ENCODE data around the gene SMIM1. TPM values are rescaled to one million over a fixed set of nuclear protein-coding genes. Genes with fewer than 3 reads are reported as not detected.

SMIM1 gene
- total and polyA plus RNA-seq, 9 of the 15 experiments (the other 6 are each of a cell fraction or from before 2014, with no cell fraction given), result 2.3 to 125 (median 24.3) TPM

- TF ChIP-seq MAZ (CRISPR knock-in tag; conservative IDR thresholded peaks at IDR 0.05 in 1 of 2, IDR thresholded peaks at IDR 0.05 in 1 of 2) (0 out of 4 replicates have a peak, but pooled peaks of 1 of the 2 experiments have one; percentile 18), CSDE1 (IDR thresholded peaks at IDR 0.05) (no peak), YBX1 (IDR thresholded peaks at IDR 0.05) (no peak), ZBTB7A (IDR thresholded peaks at IDR 0.05; ENCODE audit: borderline replicate concordance, control insufficient read depth, low read depth, low read length) (no peak), PRDM10 (IDR thresholded peaks at IDR 0.05; ENCODE audit: partially characterized antibody) (peak; percentile 67), CXXC5 (CRISPR knock-in tag; IDR thresholded peaks at IDR 0.05) (peak; percentile 19), KLF16 (IDR thresholded peaks at IDR 0.05) (no peak), ZNF384 (IDR thresholded peaks at IDR 0.05; ENCODE audit: low read depth, low read length) (peak; percentile 63), CHD2 (IDR thresholded peaks at IDR 0.05; ENCODE audit: low read depth, low read length) (peak; percentile 65), SMARCA4 (IDR thresholded peaks at IDR 0.05) (peak; percentile 39; the same call in 1 of the 2 replicates), SNRNP70 (optimal IDR thresholded peaks at IDR 0.05; ENCODE audit: low read depth, low read length) (no peak), PATZ1 (CRISPR knock-in tag; IDR thresholded peaks at IDR 0.05; ENCODE audit: borderline replicate concordance) (no peak), ZNF592 (IDR thresholded peaks at IDR 0.05) (peak; percentile 16; the same call in 1 of the 2 replicates), RBM34 (IDR thresholded peaks at IDR 0.05; ENCODE audit: borderline replicate concordance, insufficient read depth, low read length) (no peak), ZNF24 (IDR thresholded peaks at IDR 0.05) (no peak), ZNF277 (CRISPR knock-in tag; IDR thresholded peaks at IDR 0.05; ENCODE audit: borderline replicate concordance) (no peak), PCBP2 (IDR thresholded peaks at IDR 0.05; ENCODE audit: low read depth, low read length, poor library complexity, severe bottlenecking) (no peak), MXI1 (IDR thresholded peaks at IDR 0.05; ENCODE audit: low read depth, low read length) (no peak)
Measured at GRCh38 chr1:3805038-3805437, 32.5 kb downstream of the SMIM1 start (continued).
